Trophoblast cell (in vitro differentiated cells and primary cell): Measurements from ENCODE around the gene SLC41A1. TPM values are rescaled to one million over a fixed set of nuclear protein-coding genes. Genes with fewer than 3 reads are reported as not detected.
A peak's percentile ranks its signal among the peaks of the same experiment; 100 is the strongest.
"Not testable (repeated sequence)": the region's sequence is repeated elsewhere in the genome, so short reads cannot be mapped to it uniquely, and the experiment has no call there.

Source experiments
- DNase-seq, 2 donors: peaks; one replicate each; pipeline ENCODE4 v3.0.0-alpha.2; 2016
- H2AFZ ChIP-seq: 2 replicates; pipeline ENCODE4 v1.6.1; 2013; ENCODE audit warnings: low read length, moderate library complexity, mild to moderate bottlenecking; ENCODE audit not compliant: insufficient read depth, poor library complexity
- H2AK5ac ChIP-seq: 2 replicates; pipeline ENCODE4 v1.6.1; 2013; ENCODE audit warnings: mild to moderate bottlenecking, low read length
- H2BK120ac ChIP-seq: 2 replicates; pipeline ENCODE4 v1.6.1; 2013; ENCODE audit warnings: low read length, mild to moderate bottlenecking, moderate library complexity; ENCODE audit not compliant: insufficient read depth, poor library complexity
- H2BK12ac ChIP-seq: 2 replicates; pipeline ENCODE4 v1.6.1; 2013; ENCODE audit warnings: mild to moderate bottlenecking, low read length, moderate library complexity
- H2BK5ac ChIP-seq: 2 replicates; pipeline ENCODE4 v1.6.1; 2013; ENCODE audit warnings: low read length, low read depth, moderate library complexity, mild to moderate bottlenecking; ENCODE audit not compliant: poor library complexity
- H3K14ac ChIP-seq: 2 replicates; pipeline ENCODE4 v1.6.1; 2013; ENCODE audit warnings: mild to moderate bottlenecking, low read length
- H3K18ac ChIP-seq: 2 replicates; pipeline ENCODE4 v1.6.1; 2013; ENCODE audit warnings: mild to moderate bottlenecking, low read length
- H3K23ac ChIP-seq: 2 replicates; pipeline ENCODE4 v1.6.1; 2013; ENCODE audit warnings: low read length
- H3K27ac ChIP-seq: 2 replicates; pipeline ENCODE4 v1.5.1; 2013; ENCODE audit warnings: low read depth, mild to moderate bottlenecking, inconsistent platforms, low read length, moderate library complexity
- H3K27me3 ChIP-seq: 2 replicates; pipeline ENCODE4 v1.6.1; 2013; ENCODE audit warnings: inconsistent platforms, mild to moderate bottlenecking, low read length, moderate library complexity; ENCODE audit not compliant: insufficient read depth
- H3K36me3 ChIP-seq, 2 experiments: 1 replicate in 1 of 2; 2 replicates in 1 of 2; pipeline ENCODE4 v1.6.1; 2013; ENCODE audit warnings: low read length in 2 of 2, mild to moderate bottlenecking in 2 of 2, moderate library complexity in 1 of 2; ENCODE audit not compliant: insufficient read depth in 2 of 2, control insufficient read depth in 1 of 2
- H3K4ac ChIP-seq: 2 replicates; pipeline ENCODE4 v1.6.1; 2013; ENCODE audit warnings: low read depth, mild to moderate bottlenecking, low read length, moderate library complexity
- H3K4me1 ChIP-seq, 2 experiments: 1 replicate in 1 of 2; 2 replicates in 1 of 2; pipeline ENCODE4 v1.6.1; 2013; ENCODE audit warnings: low read length in 2 of 2, mild to moderate bottlenecking in 2 of 2, moderate library complexity in 1 of 2; ENCODE audit not compliant: insufficient read depth in 2 of 2, control insufficient read depth in 1 of 2
- H3K4me2 ChIP-seq: 2 replicates; pipeline ENCODE4 v1.6.1; 2013; ENCODE audit warnings: inconsistent platforms, mild to moderate bottlenecking, low read length, moderate library complexity
- H3K4me3 ChIP-seq: 2 replicates; pipeline ENCODE4 v1.5.1; 2013; ENCODE audit warnings: mild to moderate bottlenecking, low read depth, low read length, inconsistent platforms
- H3K79me1 ChIP-seq: one replicate; pipeline ENCODE4 v1.6.1; 2013; ENCODE audit warnings: low read length
- H3K79me2 ChIP-seq: 2 replicates; pipeline ENCODE4 v1.6.1; 2013; ENCODE audit warnings: low read length, mild to moderate bottlenecking; ENCODE audit not compliant: control insufficient read depth, insufficient read depth, poor library complexity
- H3K9ac ChIP-seq: 2 replicates; pipeline ENCODE4 v1.6.1; 2013; ENCODE audit warnings: mild to moderate bottlenecking, low read length
- H3K9me3 ChIP-seq: 2 replicates; pipeline ENCODE4 v1.6.1; 2013; ENCODE audit warnings: low read depth, mild to moderate bottlenecking, control low read depth, inconsistent platforms, low read length; ENCODE audit not compliant: insufficient read depth
- H4K12ac ChIP-seq: 2 replicates; pipeline ENCODE4 v1.6.1; 2013; ENCODE audit warnings: low read depth, mild to moderate bottlenecking, low read length, moderate library complexity
- H4K8ac ChIP-seq: 2 replicates; pipeline ENCODE4 v1.6.1; 2013; ENCODE audit warnings: low read depth, mild to moderate bottlenecking, low read length, moderate library complexity
- H4K91ac ChIP-seq: one replicate; pipeline ENCODE4 v1.6.1; 2013; ENCODE audit warnings: low read depth, mild to moderate bottlenecking, low read length, moderate library complexity
- WGBS: extraction: QIAGEN DNeasy Blood & Tissue Kit; methylation state at CpG from one replicate; pipeline ENCODE4 v1.1.7; 2013; ENCODE audit warnings: missing lambda C conversion rate; ENCODE audit not compliant: insufficient read length, insufficient coverage; ENCODE audit errors: extremely low coverage; 5-methylcytosine and 5-hydroxymethylcytosine counted together
- polyA plus RNA-seq: library from polyadenylated mRNA; stranded (reverse); fragments of 200-250 nt; gene quantifications from 2 replicates; pipeline ENCODE4 v1.2.3, GENCODE V29; 2013

Gene SLC41A1
- 13.0 and 13.7 TPM in 2 replicates for polyA plus RNA-seq

GRCh38 chr1:205812878-205813754, at the start of gene SLC41A1:
Gene SLC41A1, minus strand, starts transcription at chr1:205813198. Its CDS starts 2,757 bp downstream, at chr1:205810441.
- H3K4me3 ChIP-seq = peak within 1 kb of the TSS; percentile 93
- H4K8ac ChIP-seq = peak within 1 kb of the TSS; percentile 82
- H2BK12ac ChIP-seq = peak within 1 kb of the TSS; percentile 12
- peak within 1 kb of the TSS; percentile 71 for H3K4me2 ChIP-seq
- peak within 1 kb of the TSS; percentile 66 for H4K91ac ChIP-seq
- H3K27me3 ChIP-seq = no peaks in the 10 kb centered on the region
- no CpG with 5 or more reads among the region's 83 CpGs for WGBS
- peak within 1 kb of the TSS; percentile 59 for H3K14ac ChIP-seq
- no peak within 1 kb of the TSS for H2AK5ac ChIP-seq
- H3K79me1 ChIP-seq = peaks cover 9% of the 10 kb centered on the region
- peak within 1 kb of the TSS; percentile 36 for H2BK5ac ChIP-seq
- H3K4ac ChIP-seq = peak within 1 kb of the TSS; percentile 39
- peaks cover 5% of the 10 kb centered on the region for H3K79me2 ChIP-seq
- peak within 1 kb of the TSS; percentile 75 for H3K9ac ChIP-seq
- H3K36me3 ChIP-seq = peaks cover 6% of the 10 kb centered on the region in 2 experiments
- H3K9me3 ChIP-seq = no peaks in the 10 kb centered on the region
- peak within 1 kb of the TSS; percentile 85 for H2AFZ ChIP-seq
- peak within 1 kb of the TSS; percentile 80 for H3K18ac ChIP-seq
- H4K12ac ChIP-seq = peak within 1 kb of the TSS; percentile 1
- DNase-seq = peak; percentile 85 to 90
- peak within 1 kb of the TSS; percentile 41 for H2BK120ac ChIP-seq
- H3K27ac ChIP-seq = peak within 1 kb of the TSS; percentile 11
- no peak within 1 kb of the TSS for H3K23ac ChIP-seq
- H3K4me1 ChIP-seq = peaks cover 5 to 15% of the 10 kb centered on the region in 2 experiments

DNA sequence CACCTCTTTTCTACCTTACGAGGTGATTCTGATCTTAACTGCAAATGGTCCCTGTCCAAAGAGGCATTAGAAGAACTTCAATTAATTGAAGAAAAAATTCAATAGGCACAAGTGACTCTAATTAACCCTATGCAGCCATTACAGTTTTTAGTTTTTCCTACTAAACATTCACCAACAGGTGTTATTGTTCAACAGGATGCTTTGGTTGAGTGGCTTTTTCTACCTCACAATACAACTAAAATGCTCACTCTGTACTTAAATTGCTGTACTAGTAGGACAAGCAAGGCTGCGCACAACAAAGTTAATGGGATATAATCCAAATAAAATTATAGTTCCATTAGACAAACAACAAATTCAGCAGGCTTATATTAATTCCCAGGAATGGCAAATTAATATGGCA, 48.5 kb upstream of the SLC41A1 start:
- no peaks in the 10 kb centered on the region for H3K4me1 ChIP-seq
- no peak overlapping the region for H3K18ac ChIP-seq
- no peak overlapping the region for H3K23ac ChIP-seq
- H3K9me3 ChIP-seq = no peaks in the 10 kb centered on the region
- no peak for DNase-seq
- no peak overlapping the region for H4K91ac ChIP-seq
- H3K4me2 ChIP-seq = no peak overlapping the region
- H3K79me2 ChIP-seq = no peaks in the 10 kb centered on the region
- H4K12ac ChIP-seq = no peak overlapping the region
- no peak overlapping the region for H3K4ac ChIP-seq
- no peak overlapping the region for H2BK5ac ChIP-seq
- no peak overlapping the region for H2BK12ac ChIP-seq
- whole genome bisulfite sequencing = no CpG with 5 or more reads among the region's 2 CpGs
- no peaks in the 10 kb centered on the region for H3K27me3 ChIP-seq
- no peak overlapping the region for H2AFZ ChIP-seq
- H3K79me1 ChIP-seq = no peaks in the 10 kb centered on the region
- no peak overlapping the region for H3K27ac ChIP-seq
- no peak overlapping the region for H2AK5ac ChIP-seq
- H3K36me3 ChIP-seq = no peaks in the 10 kb centered on the region
- no peak overlapping the region for H4K8ac ChIP-seq
- H3K9ac ChIP-seq = no peak overlapping the region
- no peak overlapping the region for H3K4me3 ChIP-seq
- no peak overlapping the region for H2BK120ac ChIP-seq
- no peak overlapping the region for H3K14ac ChIP-seq

DNA sequence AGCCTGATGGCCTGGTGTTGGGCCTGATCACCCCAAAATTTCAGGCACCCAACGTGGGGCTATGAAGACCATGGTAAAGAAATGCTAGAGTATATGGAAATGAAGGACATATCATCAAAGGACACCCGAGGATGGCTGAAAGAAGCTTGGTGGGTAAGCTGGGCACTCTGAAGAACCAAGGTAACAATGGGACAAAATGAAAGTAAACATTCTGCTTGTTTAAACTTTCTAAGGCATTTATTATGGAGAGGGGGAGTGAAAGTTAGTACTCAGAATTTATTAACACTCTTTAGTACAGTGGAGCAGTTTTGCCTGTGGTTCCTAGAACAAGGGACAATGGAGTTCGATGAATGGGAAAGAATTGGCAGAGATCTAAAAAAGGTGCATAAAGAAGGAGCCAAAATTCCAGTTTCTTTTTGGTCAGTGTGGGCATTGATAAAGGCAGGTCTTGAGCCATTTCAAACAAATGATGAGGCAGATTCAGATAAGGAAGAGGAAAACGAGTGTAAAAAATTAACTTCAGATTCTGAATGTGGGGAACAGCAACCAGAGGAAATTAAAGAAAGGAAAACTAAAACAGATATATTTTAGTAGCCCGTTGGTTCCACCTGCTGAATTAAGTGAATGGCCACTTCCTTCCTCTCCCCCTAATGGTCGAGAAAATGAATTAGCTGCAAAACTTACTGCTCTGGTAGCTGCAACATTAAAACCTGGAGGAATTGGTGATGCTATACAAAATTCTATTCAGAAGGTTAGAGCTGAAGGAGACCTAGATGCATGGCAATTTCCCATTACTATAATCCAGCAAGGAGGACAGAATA, 45.4 kb upstream of the SLC41A1 start:
- Histone ChIP-seq H3K23ac (no peak overlapping the region), H2AFZ (no peak overlapping the region), H3K4me3 (no peak overlapping the region), H4K8ac (no peak overlapping the region), H3K9ac (no peak overlapping the region), H2AK5ac (no peak overlapping the region), H2BK5ac (no peak overlapping the region), H3K14ac (no peak overlapping the region), H3K4me1 (no peaks in the 10 kb centered on the region), H3K9me3 (no peaks in the 10 kb centered on the region), H3K79me2 (no peaks in the 10 kb centered on the region), H3K27ac (no peak overlapping the region), H3K4me2 (no peak overlapping the region), H3K27me3 (no peaks in the 10 kb centered on the region), H4K91ac (no peak overlapping the region), H3K4ac (no peak overlapping the region), H4K12ac (no peak overlapping the region), H3K79me1 (no peaks in the 10 kb centered on the region), H2BK12ac (no peak overlapping the region), H2BK120ac (no peak overlapping the region), H3K18ac (no peak overlapping the region), H3K36me3 (no peaks in the 10 kb centered on the region)
- no CpG with 5 or more reads among the region's 6 CpGs for WGBS
- DNase-seq = no peak

DNA sequence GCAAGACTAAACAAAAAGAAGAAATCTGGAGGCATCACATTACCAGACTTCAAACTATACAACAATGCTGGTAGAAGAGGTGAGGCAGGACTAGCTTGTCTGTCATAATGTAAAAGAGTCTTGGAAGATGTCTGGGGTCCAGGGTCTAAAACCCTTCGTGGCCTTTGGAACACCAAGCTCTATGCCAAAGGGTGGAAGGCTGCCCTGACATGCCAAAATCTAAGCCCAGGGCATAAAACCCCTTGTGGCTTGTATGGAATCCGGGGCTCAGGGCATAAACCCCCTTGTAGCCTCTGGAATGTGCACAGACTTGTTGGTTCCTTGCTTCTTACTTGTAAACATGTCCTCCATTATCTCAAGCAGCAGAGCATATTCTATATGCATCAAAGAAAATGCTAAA, 44.5 kb upstream of the SLC41A1 start:
- not testable (repeated sequence) for H3K4me1 ChIP-seq, H3K4me2 ChIP-seq, H2BK120ac ChIP-seq, H4K8ac ChIP-seq, H3K36me3 ChIP-seq, H3K27ac ChIP-seq, H2AFZ ChIP-seq, H2AK5ac ChIP-seq, H3K27me3 ChIP-seq, H3K4ac ChIP-seq, H3K79me1 ChIP-seq, H3K9me3 ChIP-seq, H4K12ac ChIP-seq, H3K23ac ChIP-seq, H3K14ac ChIP-seq, H4K91ac ChIP-seq, H3K4me3 ChIP-seq, H2BK12ac ChIP-seq, H3K9ac ChIP-seq, H2BK5ac ChIP-seq, H3K18ac ChIP-seq, H3K79me2 ChIP-seq
- WGBS = no CpG with 5 or more reads among the region's 2 CpGs
- DNase-seq = peak; percentile 75 to 82
